Nasal cavity respiratory epithelium epithelial cell of viscerocranial mucosa (primary cell): ENCODE data around the gene INSRR. TPM values are rescaled to one million over a fixed set of nuclear protein-coding genes. Genes with fewer than 3 reads are reported as not detected.

Experiments
- total RNA-seq: library from RNA; depleted of rRNA; stranded (reverse); fragments of >200 nt; gene quantifications from 2 replicates; pipeline ENCODE4 v1.2.3, GENCODE V29; 2014

The INSRR gene
- not detected in 2 replicates for total RNA-seq

GRCh38 chr1:156858959-156859522, at the start of gene INSRR:
INSRR (minus strand) TSS chr1:156859117; CDS start chr1:156858621, 496 bp downstream.

DNA sequence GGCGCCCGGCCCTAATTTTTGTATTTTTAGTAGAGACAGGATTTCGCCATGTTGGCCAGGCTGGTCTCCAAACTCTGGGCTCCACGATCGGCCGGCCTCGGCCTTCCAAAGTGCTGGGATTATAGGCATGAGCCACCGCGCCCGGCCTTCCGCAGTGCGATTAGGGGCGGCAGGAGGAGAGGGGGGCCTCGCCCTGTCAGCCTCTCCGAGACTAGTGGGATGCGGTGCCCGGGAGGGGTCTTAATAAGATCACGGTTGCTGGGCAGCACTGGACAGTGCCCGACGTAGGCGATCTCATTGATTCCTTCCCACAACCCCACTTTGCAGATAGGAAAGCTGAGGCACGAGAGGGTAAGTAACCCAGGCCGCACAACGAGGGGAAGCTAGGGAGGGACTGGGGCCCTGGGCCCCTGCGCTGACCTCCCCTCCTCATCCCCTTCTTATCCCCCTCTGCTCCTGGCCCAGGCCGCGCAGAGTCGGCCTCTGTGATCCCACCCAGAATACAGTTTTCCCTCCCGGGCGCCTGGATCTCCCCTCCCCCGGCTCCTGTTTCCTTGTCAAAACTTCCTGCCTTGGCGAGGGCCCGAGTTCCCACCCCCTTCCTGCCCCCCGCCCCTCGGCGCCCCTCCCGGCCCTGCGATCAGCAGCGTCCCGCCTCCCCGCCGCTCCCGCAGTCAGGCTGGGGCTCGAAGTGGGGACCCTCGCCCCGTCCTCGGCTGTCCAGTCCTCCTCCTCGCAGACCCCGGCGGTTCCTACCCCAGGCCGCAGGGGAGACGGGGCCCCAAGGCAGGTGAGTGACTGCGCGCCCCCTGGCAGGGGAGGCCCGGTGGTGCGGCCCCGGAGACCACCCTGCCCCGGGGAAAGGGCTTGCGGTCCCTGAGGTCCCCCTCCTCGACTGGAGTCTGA, 34.4 kb upstream of the INSRR start, which contains the start of gene PEAR1:
TSS of gene PEAR1 (plus strand) at position 671 of the 906 bp plus-strand sequence. CDS start 10,209 bp downstream, outside the sequence.

DNA sequence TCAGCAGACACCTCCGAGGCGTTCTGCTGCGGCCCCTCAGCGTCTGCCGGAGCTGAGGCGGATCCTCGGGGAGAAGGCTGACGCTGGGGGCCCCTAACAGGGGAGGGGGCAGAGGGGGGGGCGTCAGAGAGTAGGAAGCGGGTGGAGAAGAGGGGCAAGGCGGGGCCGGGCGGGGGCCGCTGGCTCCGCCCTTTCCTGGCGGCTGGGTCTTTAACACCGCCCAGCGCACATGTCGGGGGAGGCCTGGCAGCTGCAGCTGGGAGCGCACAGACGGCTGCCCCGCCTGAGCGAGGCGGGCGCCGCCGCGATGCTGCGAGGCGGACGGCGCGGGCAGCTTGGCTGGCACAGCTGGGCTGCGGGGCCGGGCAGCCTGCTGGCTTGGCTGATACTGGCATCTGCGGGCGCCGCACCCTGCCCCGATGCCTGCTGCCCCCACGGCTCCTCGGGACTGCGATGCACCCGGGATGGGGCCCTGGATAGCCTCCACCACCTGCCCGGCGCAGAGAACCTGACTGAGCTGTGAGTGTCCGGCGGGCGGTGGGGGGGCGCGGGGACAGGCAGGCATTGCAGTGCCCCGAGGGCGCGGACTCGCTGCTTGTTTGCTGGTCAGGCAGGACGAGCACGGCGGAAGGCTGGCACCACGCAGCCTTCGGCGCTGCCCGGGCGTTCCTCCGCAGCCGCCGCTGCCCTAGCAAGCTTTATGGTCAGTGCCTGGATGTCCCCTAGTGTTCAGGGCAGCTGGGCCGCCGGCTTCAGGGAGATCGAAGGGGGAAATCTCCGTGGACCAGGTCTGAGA, 1.9 kb upstream of the INSRR start, which contains the start of gene NTRK1:
TSS of gene NTRK1 (plus strand) at position 238 of the 796 bp plus-strand sequence. CDS start at position 308, 70 bp downstream.

DNA sequence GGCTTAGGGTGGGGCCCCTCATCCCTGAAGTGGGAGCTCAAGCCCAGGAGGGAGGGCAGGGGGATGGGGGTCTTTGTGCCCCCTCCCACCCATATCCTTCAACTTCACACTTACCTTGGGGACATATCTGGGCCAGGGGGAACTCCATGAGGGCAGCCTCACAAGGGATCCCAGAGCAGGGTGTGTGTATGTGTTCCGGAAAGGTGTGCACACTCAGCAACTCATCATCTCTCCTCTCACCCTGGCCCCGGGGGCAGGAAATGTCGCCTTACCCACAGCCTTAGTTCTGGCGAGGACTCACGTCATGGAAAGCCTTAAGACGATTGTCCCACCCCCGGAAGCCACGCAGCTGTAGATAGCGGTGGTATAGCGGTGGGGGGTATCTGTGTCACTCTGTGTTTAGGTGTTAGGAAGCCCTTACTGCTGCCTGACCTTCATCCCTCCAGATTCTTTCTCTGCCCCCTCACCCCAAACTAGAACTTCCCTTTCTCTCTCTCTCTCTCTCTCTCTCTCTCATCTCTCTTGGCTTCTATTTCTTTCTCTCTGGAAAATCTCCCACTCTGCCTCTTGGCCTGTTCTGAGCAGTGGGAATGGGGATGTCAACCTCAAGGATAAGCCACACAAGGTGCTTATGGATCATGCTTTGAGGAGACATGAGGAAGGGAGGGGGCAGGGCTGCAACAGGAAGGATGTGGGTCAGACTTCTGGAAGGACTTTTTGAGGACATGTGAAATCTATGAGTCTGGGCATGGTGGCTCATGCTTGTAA, 42.2 kb downstream of the INSRR start, which contains the start of gene SH2D2A:
TSS of gene SH2D2A (minus strand) at position 288 of the 768 bp plus-strand sequence. CDS start at position 148, 140 bp downstream.

Other genes starting within 250 kb of the INSRR start
- not detected in 2 replicates for gene HAPLN2, start 239.7 kb downstream of the INSRR start, total RNA-seq
- not detected in 2 replicates for gene BCAN, start 217.0 kb downstream of the INSRR start, total RNA-seq
- gene NES, start 181.7 kb downstream of the INSRR start, total RNA-seq = under 0.01 and 0.14 TPM in 2 replicates
- 22.9 and 141 TPM in 2 replicates for gene CRABP2, start 153.5 kb downstream of the INSRR start, total RNA-seq
- gene METTL25B, start 130.6 kb downstream of the INSRR start, total RNA-seq = 19.5 and 20.8 TPM in 2 replicates
- 10.9 and 17.9 TPM in 2 replicates for gene ISG20L2, start 130.4 kb downstream of the INSRR start, total RNA-seq
- 34.2 and 45.5 TPM in 2 replicates for gene MRPL24, start 118.0 kb downstream of the INSRR start, total RNA-seq
- gene HDGF, start 107.4 kb downstream of the INSRR start, total RNA-seq = 206 and 355 TPM in 2 replicates
- 15.4 and 23.1 TPM in 2 replicates for gene PRCC, start 91.6 kb downstream of the INSRR start, total RNA-seq
- gene SH2D2A, start 42.3 kb downstream of the INSRR start, total RNA-seq = 1.7 and 2.1 TPM in 2 replicates
- under 0.01 TPM in 1 of 2 replicates, not detected in the other for gene NTRK1, start 1.7 kb upstream of the INSRR start, total RNA-seq
- 1.7 and 3.5 TPM in 2 replicates for gene PEAR1, start 34.6 kb upstream of the INSRR start, total RNA-seq
- gene LRRC71, start 61.5 kb upstream of the INSRR start, total RNA-seq = not detected in 2 replicates
- 19.1 and 26.6 TPM in 2 replicates for gene ARHGEF11, start 186.6 kb upstream of the INSRR start, total RNA-seq
- not detected in 2 replicates for gene ETV3L, start 240.7 kb upstream of the INSRR start, total RNA-seq